HG02885 (cell line): ENCODE data around the gene JAK3.

ENCODE experiments used
- ATAC-seq: cut with Tn5 transposase; IDR thresholded peaks from one replicate; pipeline ENCODE4 v1.9.1; 2021; ENCODE audit warnings: mild to moderate bottlenecking; ENCODE audit not compliant: unreplicated experiment, poor library complexity

JAK3 gene

GRCh38 chr19:17841810-17842662 is 5.7 kb downstream of the JAK3 start:
- ATAC-seq = no peak

DNA sequence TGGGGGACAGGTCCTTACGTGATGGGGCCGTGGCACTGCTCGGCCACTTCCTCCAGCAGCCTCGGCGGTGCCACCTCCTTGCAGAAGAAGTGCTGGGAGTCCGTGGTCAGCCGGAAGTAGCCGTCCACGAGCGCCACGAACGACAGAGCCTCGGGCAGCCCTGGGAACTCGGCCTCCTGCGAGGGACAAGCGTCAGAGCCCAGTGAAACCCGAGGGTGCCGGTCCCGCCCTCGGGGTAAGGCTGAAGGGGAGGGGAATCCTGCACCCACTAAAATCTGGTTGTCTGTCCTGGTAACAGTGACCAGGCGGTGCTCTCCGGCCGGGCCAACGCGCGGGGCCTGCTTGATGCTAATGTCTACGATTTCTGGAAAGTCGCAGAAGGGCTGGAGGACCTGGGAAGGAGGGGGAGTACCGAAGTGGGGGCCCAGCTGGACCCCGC is 6.4 kb downstream of the JAK3 start:
- no peak for ATAC-seq

- ATAC-seq = no peak
Observed at GRCh38 chr19:17840019-17840418, 7.8 kb downstream of the JAK3 start.

- ATAC-seq = no peak
Observed at GRCh38 chr19:17837972-17838371, 9.8 kb downstream of the JAK3 start.

DNA sequence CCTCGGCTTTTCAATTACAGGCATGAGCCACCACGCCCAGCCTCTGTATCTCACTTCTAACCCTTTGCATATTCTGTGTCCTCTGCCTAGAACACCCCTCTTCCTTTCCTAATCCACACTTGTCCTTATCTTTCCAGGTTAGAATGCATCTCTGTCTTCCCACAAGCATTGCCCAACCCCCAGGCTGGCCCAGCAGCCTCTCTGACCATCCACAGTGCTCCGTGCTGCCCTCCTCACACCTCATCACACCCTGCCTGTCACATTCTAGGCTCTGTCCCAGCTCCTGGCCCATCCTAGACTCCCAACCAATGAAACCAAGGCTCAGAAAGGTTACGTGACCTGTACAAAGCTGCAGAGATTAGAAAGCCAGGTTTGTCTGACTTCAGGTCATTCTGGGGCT is 11.3 kb downstream of the JAK3 start:
- ATAC-seq = no peak

GRCh38 chr19:17835182-17836006 is 12.4 kb downstream of the JAK3 start:
- ATAC-seq = no peak

GRCh38 chr19:17834350-17835181 is 13.2 kb downstream of the JAK3 start:
- no peak for ATAC-seq

GRCh38 chr19:17832443-17833208 is 15.2 kb downstream of the JAK3 start:
- ATAC-seq = no peak

GRCh38 chr19:17831419-17831888 is 16.3 kb downstream of the JAK3 start:
- no peak for ATAC-seq

- ATAC-seq = no peak
Observed at GRCh38 chr19:17830567-17831418, 17.0 kb downstream of the JAK3 start.

- no peak for ATAC-seq
Observed at GRCh38 chr19:17829855-17830566, 17.8 kb downstream of the JAK3 start.

DNA sequence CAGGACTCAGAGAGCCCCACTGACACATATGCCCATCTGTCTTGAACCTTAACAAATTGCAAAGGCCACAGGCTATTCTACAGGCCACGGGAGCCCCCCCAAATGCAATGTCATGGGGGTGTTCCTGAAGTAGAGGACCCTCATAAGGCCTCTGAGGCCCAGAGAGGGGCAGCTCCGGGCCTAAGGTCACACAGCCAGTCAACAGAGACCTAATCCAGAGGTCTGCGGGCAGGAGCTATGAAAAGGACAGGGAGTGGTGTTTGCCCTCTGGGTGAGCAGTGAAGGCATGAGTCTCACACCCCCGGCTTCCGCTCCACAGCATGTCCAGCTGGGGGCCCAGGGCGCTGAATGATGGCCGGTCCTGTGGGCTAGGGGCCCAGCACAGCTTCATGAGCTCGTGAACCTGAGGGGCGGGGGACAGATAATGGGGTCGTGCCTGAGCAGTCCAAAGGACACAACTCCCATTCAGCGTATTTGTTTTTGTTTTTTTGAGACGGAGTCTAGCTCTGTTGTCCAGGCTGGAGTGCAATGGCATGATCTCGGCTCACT is 21.2 kb downstream of the JAK3 start:
- no peak for ATAC-seq

- no peak for ATAC-seq
Observed at GRCh38 chr19:17824339-17824738, 23.4 kb downstream of the JAK3 start.

- ATAC-seq = no peak
Observed at GRCh38 chr19:17821190-17821589, 26.6 kb downstream of the JAK3 start, which contains the start of gene INSL3. INSL3 (minus strand) TSS chr19:17821519; CDS start chr19:17821506, 13 bp downstream.

DNA sequence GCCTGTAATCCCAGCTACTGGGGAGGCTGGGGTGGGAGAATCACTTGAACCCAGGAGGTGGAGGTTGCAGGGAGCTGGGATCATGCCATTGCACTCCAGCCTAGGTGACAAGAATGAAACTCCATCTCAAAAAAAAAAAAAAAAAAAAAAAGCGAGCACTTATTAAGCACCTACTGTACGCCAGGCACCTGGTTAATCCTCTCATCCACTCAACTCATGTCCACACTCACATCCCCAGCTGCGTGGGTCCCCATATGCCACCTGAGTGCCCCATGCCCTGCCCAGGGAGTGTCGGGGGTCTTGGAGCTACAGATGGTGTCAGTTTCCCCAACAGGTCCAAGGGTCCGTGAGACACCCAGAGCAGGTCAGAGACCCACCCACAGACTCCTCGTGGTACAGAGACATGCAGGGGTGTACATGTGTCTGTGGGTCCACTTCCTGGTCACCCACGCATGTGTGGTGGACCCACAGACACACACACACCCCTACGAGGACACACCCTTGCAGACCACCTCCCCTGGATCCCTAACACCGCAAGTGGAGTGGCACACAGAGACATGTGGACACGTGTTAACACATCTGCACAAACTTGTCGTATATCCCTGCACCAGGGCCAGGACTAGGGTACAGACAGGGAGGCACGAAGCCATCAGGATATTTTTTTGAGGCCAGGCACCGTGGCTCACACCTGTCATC is 30.0 kb downstream of the JAK3 start:
- ATAC-seq = no peak

DNA sequence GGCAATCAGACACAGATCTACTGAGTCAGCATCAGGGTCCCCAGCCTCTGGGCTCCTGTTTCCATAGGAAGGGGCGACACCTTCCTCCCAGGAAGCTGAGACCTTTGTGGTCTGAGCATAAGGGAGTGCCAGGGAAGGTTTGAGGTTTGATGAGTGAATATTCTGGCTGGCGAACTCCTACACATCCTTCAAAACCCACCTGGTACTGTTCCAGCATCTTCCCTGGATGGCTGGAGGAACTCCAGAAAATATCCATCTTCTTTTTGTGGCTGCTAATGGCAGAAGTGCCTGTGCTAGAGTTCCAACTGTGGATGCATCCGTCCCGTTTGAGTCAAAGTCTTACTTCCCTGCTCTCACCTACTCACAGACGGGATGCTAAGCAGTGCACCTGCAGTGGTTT is 35.7 kb downstream of the JAK3 start:
- no peak for ATAC-seq

DNA sequence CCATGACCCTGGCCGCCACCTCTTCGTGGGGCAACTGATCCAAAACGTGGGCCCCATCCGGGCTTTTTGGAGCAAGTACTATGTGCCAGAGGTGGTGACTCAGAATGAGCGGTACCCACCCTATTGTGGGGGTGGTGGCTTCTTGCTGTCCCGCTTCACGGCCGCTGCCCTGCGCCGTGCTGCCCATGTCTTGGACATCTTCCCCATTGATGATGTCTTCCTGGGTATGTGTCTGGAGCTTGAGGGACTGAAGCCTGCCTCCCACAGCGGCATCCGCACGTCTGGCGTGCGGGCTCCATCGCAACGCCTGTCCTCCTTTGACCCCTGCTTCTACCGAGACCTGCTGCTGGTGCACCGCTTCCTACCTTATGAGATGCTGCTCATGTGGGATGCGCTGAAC is 36.1 kb downstream of the JAK3 start:
- ATAC-seq = no peak
